Measurements from ENCODE around the gene RREB1.

RREB1 gene

GRCh38 chr6:7119272-7119801, 11.6 kb downstream of the RREB1 start:
- no peak overlapping the region for H3K27ac ChIP-seq
- no peak overlapping the region for H3K4me3 ChIP-seq

- H3K27ac ChIP-seq: peak overlapping the region in 1 of 21 experiments; percentile 41
- no peak overlapping the region for H3K4me3 ChIP-seq
Measured at GRCh38 chr6:7121700-7122241, 14.0 kb downstream of the RREB1 start.

- Histone ChIP-seq H3K4me3 (no peak overlapping the region), H3K27ac (no peak overlapping the region)
Measured at GRCh38 chr6:7122684-7123083, 14.9 kb downstream of the RREB1 start.

- no peak overlapping the region for H3K27ac ChIP-seq
- no peak overlapping the region for H3K4me3 ChIP-seq
Measured at GRCh38 chr6:7124114-7124513, 16.4 kb downstream of the RREB1 start.

- H3K27ac ChIP-seq: peak overlapping the region in 3 of 21 experiments; percentile 1 to 66 (median 16)
- H3K4me3 ChIP-seq: no peak overlapping the region
Measured at GRCh38 chr6:7124636-7125035, 16.9 kb downstream of the RREB1 start.

- peak overlapping the region in 3 of 21 experiments; percentile 3 to 66 (median 16) for H3K27ac ChIP-seq
Measured at GRCh38 chr6:7125290-7125689, 17.5 kb downstream of the RREB1 start.

GRCh38 chr6:7126754-7127153, 19.0 kb downstream of the RREB1 start:
- Histone ChIP-seq H3K4me3 (no peak overlapping the region), H3K27ac (peak overlapping the region in 9 of 21 experiments; percentile 1 to 66 (median 50))

More at GRCh38 chr6:7125290-7125689, 17.5 kb downstream of the RREB1 start:
- H3K4me3 ChIP-seq: no peak overlapping the region

GRCh38 chr6:7127680-7128079, 19.9 kb downstream of the RREB1 start:
- peak overlapping the region in 10 of 21 experiments; percentile 1 to 57 (median 32) for H3K27ac ChIP-seq
- no peak overlapping the region for H3K4me3 ChIP-seq

GRCh38 chr6:7129360-7129759, 21.6 kb downstream of the RREB1 start:
- H3K27ac ChIP-seq: peak overlapping the region in 18 of 21 experiments; percentile 18 to 89 (median 76)
- no peak overlapping the region for H3K4me3 ChIP-seq

GRCh38 chr6:7129784-7130569, 22.2 kb downstream of the RREB1 start:
- Histone ChIP-seq H3K4me3 (no peak overlapping the region), H3K27ac (peak overlapping the region in 20 of 21 experiments; percentile 1 to 89 (median 76))

- H3K27ac ChIP-seq: peak overlapping the region in 2 of 21 experiments; percentile 23 to 49
Measured at GRCh38 chr6:7131390-7131789, 23.6 kb downstream of the RREB1 start.

GRCh38 chr6:7132398-7133035, 24.8 kb downstream of the RREB1 start:
- Histone ChIP-seq H3K27ac (no peak overlapping the region), H3K4me3 (no peak overlapping the region)

More at GRCh38 chr6:7131390-7131789, 23.6 kb downstream of the RREB1 start:
- H3K4me3 ChIP-seq: no peak overlapping the region

GRCh38 chr6:7134999-7135745, 27.4 kb downstream of the RREB1 start:
- no peak overlapping the region for H3K4me3 ChIP-seq
- H3K27ac ChIP-seq: peak overlapping the region in 2 of 21 experiments; percentile 10 to 81

GRCh38 chr6:7135755-7136154, 28.0 kb downstream of the RREB1 start:
- H3K27ac ChIP-seq: peak overlapping the region in 4 of 21 experiments; percentile 10 to 83 (median 80)
- no peak overlapping the region for H3K4me3 ChIP-seq

- Histone ChIP-seq H3K4me3 (no peak overlapping the region), H3K27ac (peak overlapping the region in 17 of 21 experiments; percentile 23 to 83 (median 59))
Measured at GRCh38 chr6:7136859-7137334, 29.1 kb downstream of the RREB1 start.

GRCh38 chr6:7137335-7138045, 29.7 kb downstream of the RREB1 start:
- no peak overlapping the region for H3K4me3 ChIP-seq
- H3K27ac ChIP-seq: peak overlapping the region in 19 of 21 experiments; percentile 12 to 83 (median 59)

GRCh38 chr6:7138046-7138531, 30.3 kb downstream of the RREB1 start:
- H3K27ac ChIP-seq: peak overlapping the region in 18 of 21 experiments; percentile 12 to 83 (median 62)
- no peak overlapping the region for H3K4me3 ChIP-seq

- peak overlapping the region in 12 of 21 experiments; percentile 14 to 83 (median 69) for H3K27ac ChIP-seq
- H3K4me3 ChIP-seq: no peak overlapping the region
Measured at GRCh38 chr6:7138921-7139358, 31.2 kb downstream of the RREB1 start.

All from skin epidermis (tissue), 12 donors.